Astrocyte (in vitro differentiated cells and primary cell): ENCODE data around the gene CTTN. TPM values are rescaled to one million over a fixed set of nuclear protein-coding genes. Genes with fewer than 3 reads are reported as not detected.

Experiments
- DNase-seq: peaks from one replicate; pipeline ENCODE4 v3.0.0-alpha.2; 2010; ENCODE audit warnings: low read depth
- FAIRE-seq: peaks from 2 replicates; lab custom pipeline; 2011; peaks lifted over from hg19 to GRCh38; lab: Jason Lieb, UNC
- H2AFZ ChIP-seq: 2 replicates; pipeline ENCODE4 v1.6.0; 2012; ENCODE audit warnings: low read depth, low read length, inconsistent platforms
- H3K27ac ChIP-seq: 2 replicates; pipeline ENCODE4 v1.5.1; 2011; ENCODE audit warnings: low read depth, low read length, inconsistent platforms
- H3K27me3 ChIP-seq: 2 replicates; pipeline ENCODE4 v1.6.0; 2011; ENCODE audit warnings: low read length, inconsistent platforms; ENCODE audit not compliant: insufficient read depth
- H3K36me3 ChIP-seq: 2 replicates; pipeline ENCODE4 v1.5.1; 2011; ENCODE audit warnings: low read length, inconsistent platforms; ENCODE audit not compliant: insufficient read depth
- H3K4me1 ChIP-seq: 2 replicates; pipeline ENCODE4 v1.5.1; 2011; ENCODE audit warnings: low read length, inconsistent platforms; ENCODE audit not compliant: insufficient read depth
- H3K4me2 ChIP-seq: 2 replicates; pipeline ENCODE4 v1.6.0; 2012; ENCODE audit warnings: low read length, inconsistent platforms
- H3K4me3 ChIP-seq: 2 replicates; pipeline ENCODE4 v1.5.1; 2011; ENCODE audit warnings: low read depth, mild to moderate bottlenecking, low read length, inconsistent platforms; ENCODE audit not compliant: insufficient read depth
- H3K79me2 ChIP-seq: 2 replicates; pipeline ENCODE4 v1.6.0; 2012; ENCODE audit warnings: mild to moderate bottlenecking, low read length, inconsistent platforms; ENCODE audit not compliant: insufficient read depth
- H3K9ac ChIP-seq: 2 replicates; pipeline ENCODE4 v1.6.0; 2012; ENCODE audit warnings: mild to moderate bottlenecking, low read length, inconsistent platforms
- H3K9me3 ChIP-seq: 2 replicates; pipeline ENCODE4 v1.5.1; 2012; ENCODE audit warnings: low read depth, mild to moderate bottlenecking, low read length, inconsistent platforms; ENCODE audit not compliant: insufficient read depth
- H4K20me1 ChIP-seq: 2 replicates; pipeline ENCODE4 v1.6.0; 2012; ENCODE audit warnings: low read length, inconsistent platforms; ENCODE audit not compliant: insufficient read depth
- H3K27ac Mint-ChIP-seq: one replicate; pipeline ENCODE4 v1.8.0; 2021; ENCODE audit warnings: mild to moderate bottlenecking, mixed read lengths; ENCODE audit not compliant: unreplicated experiment
- H3K27me3 Mint-ChIP-seq: one replicate; pipeline ENCODE4 v1.8.0; 2021; ENCODE audit warnings: low read depth, mixed read lengths; ENCODE audit not compliant: unreplicated experiment
- H3K36me3 Mint-ChIP-seq: one replicate; pipeline ENCODE4 v1.8.0; 2021; ENCODE audit warnings: low read depth, mixed read lengths; ENCODE audit not compliant: unreplicated experiment
- H3K4me1 Mint-ChIP-seq: one replicate; pipeline ENCODE4 v1.8.0; 2021; ENCODE audit warnings: low read depth, mixed read lengths; ENCODE audit not compliant: unreplicated experiment
- H3K4me3 Mint-ChIP-seq: one replicate; pipeline ENCODE4 v1.8.0; 2021; ENCODE audit warnings: mild to moderate bottlenecking, moderate library complexity, mixed read lengths; ENCODE audit not compliant: unreplicated experiment
- H3K9me3 Mint-ChIP-seq: one replicate; pipeline ENCODE4 v1.8.0; 2021; ENCODE audit warnings: mild to moderate bottlenecking, mixed read lengths; ENCODE audit not compliant: unreplicated experiment
- EZH2 ChIP-seq: IDR thresholded peaks from 2 replicates; pipeline ENCODE4 v1.6.1; 2012; ENCODE audit warnings: mild to moderate bottlenecking, low read length, inconsistent platforms; ENCODE audit not compliant: insufficient read depth
- total RNA-seq: library from RNA; stranded (reverse); gene quantifications from 2 replicates; pipeline ENCODE4 v1.2.1, GENCODE V29; 2021
- TF ChIP-seq, protein P1 (sequence below): IDR thresholded peaks from 2 replicates; pipeline ENCODE4 v1.5.1; 2011; ENCODE audit warnings: low read depth, mild to moderate bottlenecking, inconsistent platforms, low read length, moderate library complexity; ENCODE audit not compliant: insufficient read depth

Gene CTTN
- total RNA-seq, 1 donor from 2014 or later = 344 TPM

DNA sequence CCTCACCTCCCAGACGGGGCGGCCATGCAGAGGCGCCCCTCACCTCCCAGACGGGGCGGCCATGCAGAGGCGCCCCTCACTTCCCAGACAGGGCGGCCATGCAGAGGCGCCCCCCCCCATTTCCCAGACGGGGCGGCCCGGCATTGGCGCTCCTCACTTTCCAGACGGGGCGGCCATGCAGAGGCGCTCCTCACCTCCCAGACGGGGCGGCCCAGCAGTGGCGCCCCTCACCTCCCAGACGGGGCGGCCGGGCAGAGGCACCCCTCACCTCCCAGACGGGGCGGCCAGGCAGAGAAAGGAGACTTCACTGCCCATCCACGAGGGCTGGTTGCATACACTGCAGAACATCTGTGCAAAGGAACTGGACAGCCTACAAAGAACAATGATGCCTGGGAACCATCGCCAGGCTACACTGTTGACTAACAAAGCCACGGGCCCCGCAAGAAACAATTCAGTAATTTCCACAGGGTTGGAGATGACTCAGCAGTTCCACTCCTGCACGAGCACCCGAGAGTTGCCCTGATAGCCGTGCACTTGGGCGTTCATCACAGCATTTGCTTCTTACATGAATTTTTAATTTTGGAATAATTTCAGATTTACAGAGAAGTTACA is 58.7 kb downstream of the CTTN start:
- no peaks in the 10 kb centered on the region for H3K79me2 ChIP-seq
- H3K4me3 Mint-ChIP-seq = no peak overlapping the region
- H3K4me1 Mint-ChIP-seq = no peaks in the 10 kb centered on the region
- H3K4me2 ChIP-seq = no peak overlapping the region
- H3K9ac ChIP-seq = no peak overlapping the region
- FAIRE-seq (no peak), DNase-seq (peak; percentile 43)
- TF ChIP-seq EZH2 = no peak
- TF ChIP-seq, protein P1, sequence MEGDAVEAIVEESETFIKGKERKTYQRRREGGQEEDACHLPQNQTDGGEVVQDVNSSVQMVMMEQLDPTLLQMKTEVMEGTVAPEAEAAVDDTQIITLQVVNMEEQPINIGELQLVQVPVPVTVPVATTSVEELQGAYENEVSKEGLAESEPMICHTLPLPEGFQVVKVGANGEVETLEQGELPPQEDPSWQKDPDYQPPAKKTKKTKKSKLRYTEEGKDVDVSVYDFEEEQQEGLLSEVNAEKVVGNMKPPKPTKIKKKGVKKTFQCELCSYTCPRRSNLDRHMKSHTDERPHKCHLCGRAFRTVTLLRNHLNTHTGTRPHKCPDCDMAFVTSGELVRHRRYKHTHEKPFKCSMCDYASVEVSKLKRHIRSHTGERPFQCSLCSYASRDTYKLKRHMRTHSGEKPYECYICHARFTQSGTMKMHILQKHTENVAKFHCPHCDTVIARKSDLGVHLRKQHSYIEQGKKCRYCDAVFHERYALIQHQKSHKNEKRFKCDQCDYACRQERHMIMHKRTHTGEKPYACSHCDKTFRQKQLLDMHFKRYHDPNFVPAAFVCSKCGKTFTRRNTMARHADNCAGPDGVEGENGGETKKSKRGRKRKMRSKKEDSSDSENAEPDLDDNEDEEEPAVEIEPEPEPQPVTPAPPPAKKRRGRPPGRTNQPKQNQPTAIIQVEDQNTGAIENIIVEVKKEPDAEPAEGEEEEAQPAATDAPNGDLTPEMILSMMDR = no peak
- H3K9me3 Mint-ChIP-seq = no peaks in the 10 kb centered on the region
- H3K27ac Mint-ChIP-seq = no peak overlapping the region
- H2AFZ ChIP-seq = no peak overlapping the region
- no peak overlapping the region for H3K4me3 ChIP-seq
- no peak overlapping the region for H3K27ac ChIP-seq
- peaks cover 8% of the 10 kb centered on the region for H3K36me3 Mint-ChIP-seq
- H3K27me3 Mint-ChIP-seq = peaks cover 17% of the 10 kb centered on the region
- H3K36me3 ChIP-seq = no peaks in the 10 kb centered on the region
- no peaks in the 10 kb centered on the region for H3K9me3 ChIP-seq
- H4K20me1 ChIP-seq = no peaks in the 10 kb centered on the region
- H3K27me3 ChIP-seq = no peaks in the 10 kb centered on the region
- peaks cover 3% of the 10 kb centered on the region for H3K4me1 ChIP-seq

DNA sequence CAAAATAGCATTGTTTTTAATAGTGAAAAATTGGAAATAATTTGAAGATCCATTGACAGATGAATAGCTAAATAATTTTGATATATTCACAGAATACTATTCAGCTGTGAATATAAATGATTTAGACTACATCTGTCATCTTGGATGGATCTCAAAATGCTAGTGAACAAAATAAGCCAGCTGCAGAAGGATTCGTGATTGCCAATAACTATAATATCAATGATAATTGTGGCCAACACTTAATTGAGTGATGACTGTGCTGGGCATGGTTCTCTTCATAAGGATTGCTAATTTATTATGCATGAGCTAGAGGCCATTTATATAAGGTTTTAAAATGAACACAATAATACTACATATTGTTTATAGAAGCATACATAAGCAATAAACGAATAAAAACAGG is 60.4 kb downstream of the CTTN start:
- H3K27me3 Mint-ChIP-seq = peaks cover 26% of the 10 kb centered on the region
- no peak overlapping the region for H3K27ac ChIP-seq
- TF ChIP-seq, protein P1 = no peak
- TF ChIP-seq EZH2 = no peak

DNA sequence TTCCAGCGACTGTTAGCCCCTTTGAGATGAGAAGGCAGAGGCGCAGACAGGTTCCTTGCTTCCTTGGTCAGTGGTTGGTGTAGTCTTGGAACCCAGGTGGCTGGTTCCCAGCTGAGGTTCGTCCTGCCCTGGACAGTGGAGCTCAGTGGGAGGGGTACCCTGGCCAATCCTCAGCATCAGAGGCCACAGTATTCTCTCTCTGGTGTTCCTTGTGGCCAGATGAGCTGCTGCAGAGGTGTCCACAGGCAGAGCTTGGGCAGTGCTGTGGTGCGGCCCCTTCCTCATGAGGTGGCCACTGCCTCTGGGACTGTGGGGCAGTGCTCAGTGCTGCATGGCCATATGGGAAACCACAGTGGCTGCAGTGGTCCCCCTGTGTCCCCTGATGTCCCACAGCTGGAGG is 61.8 kb downstream of the CTTN start:
- no peak for TF ChIP-seq EZH2
- TF ChIP-seq, protein P1 = no peak
- Histone ChIP-seq H3K27ac (no peak overlapping the region), H3K9me3 (no peaks in the 10 kb centered on the region), H4K20me1 (no peaks in the 10 kb centered on the region), H3K79me2 (no peaks in the 10 kb centered on the region), H3K36me3 (no peaks in the 10 kb centered on the region), H3K27me3 (no peaks in the 10 kb centered on the region), H3K9ac (no peak overlapping the region), H2AFZ (no peak overlapping the region), H3K4me2 (no peak overlapping the region), H3K4me3 (no peak overlapping the region), H3K4me1 (no peaks in the 10 kb centered on the region)
- Mint-ChIP-seq H3K27me3 (peaks cover 28% of the 10 kb centered on the region), H3K36me3 (peaks cover 6% of the 10 kb centered on the region), H3K4me3 (no peak overlapping the region), H3K27ac (no peak overlapping the region), H3K9me3 (peaks cover 3% of the 10 kb centered on the region), H3K4me1 (no peaks in the 10 kb centered on the region)
- no peak for FAIRE-seq
- DNase-seq = no peak

More for the DNA sequence above, 60.4 kb downstream of the CTTN start:
- no peak overlapping the region for H3K9ac ChIP-seq
- Mint-ChIP-seq H3K27ac (no peak overlapping the region), H3K4me1 (no peaks in the 10 kb centered on the region), H3K4me3 (no peak overlapping the region), H3K36me3 (peaks cover 7% of the 10 kb centered on the region), H3K9me3 (peaks cover 3% of the 10 kb centered on the region)
- H3K36me3 ChIP-seq = no peaks in the 10 kb centered on the region
- DNase-seq = no peak
- no peak overlapping the region for H3K4me2 ChIP-seq
- peaks cover 3% of the 10 kb centered on the region for H3K4me1 ChIP-seq
- H3K4me3 ChIP-seq = no peak overlapping the region
- H3K27me3 ChIP-seq = no peaks in the 10 kb centered on the region
- H3K9me3 ChIP-seq = no peaks in the 10 kb centered on the region
- no peak overlapping the region for H2AFZ ChIP-seq
- no peaks in the 10 kb centered on the region for H3K79me2 ChIP-seq
- FAIRE-seq = no peak
- no peaks in the 10 kb centered on the region for H4K20me1 ChIP-seq
